Transverse colon (tissue), 4 donors: ENCODE data around the gene AIFM1. TPM values are rescaled to one million over a fixed set of nuclear protein-coding genes. Genes with fewer than 3 reads are reported as not detected.

Experiments used
- DNase-seq: peaks from one replicate; pipeline ENCODE4 v3.0.0-alpha.2; 2019
- H3K27ac ChIP-seq, 4 donors: fragments of 200-600 bp; sonication (generic); 2 replicates each; pipeline ENCODE4 v1.5.1; 2016 to 2018; ENCODE audit warnings: inconsistent platforms in 4 of 4
- H3K27me3 ChIP-seq: fragments of 200-600 bp; sonication (generic); 2 replicates; pipeline ENCODE4 v1.5.1; 2017; ENCODE audit warnings: inconsistent platforms
- H3K36me3 ChIP-seq, 4 donors: fragments of 200-600 bp; sonication (generic); 2 replicates each; pipeline ENCODE4 v1.5.1; 2017 to 2019; ENCODE audit warnings: inconsistent platforms in 4 of 4
- H3K4me1 ChIP-seq, 4 donors: fragments of 200-600 bp; sonication (generic); 2 replicates each; pipeline ENCODE4 v1.5.1; 2017 to 2020; ENCODE audit warnings: inconsistent platforms in 4 of 4
- H3K4me3 ChIP-seq, 4 donors: fragments of 200-600 bp; sonication (generic); 1 replicate in 1 of 4; 2 replicates in 3 of 4; pipeline versions ENCODE4 v1.5.1 to v1.6.1; 2017 to 2019; ENCODE audit warnings: inconsistent platforms in 4 of 4
- H3K9me3 ChIP-seq, 2 donors: fragments of 200-600 bp; sonication (generic); 2 replicates each; pipeline ENCODE4 v1.5.1; 2017 to 2019; ENCODE audit warnings: inconsistent platforms in 2 of 2
- EP300 ChIP-seq: sonication (generic); formaldehyde crosslinking; IDR thresholded peaks from one replicate; pipeline ENCODE4 v1.6.1; 2017; ENCODE audit warnings: antibody characterized with exemption, low read depth
- POLR2A ChIP-seq: fragments of 450-650 bp; IDR thresholded peaks from one replicate; pipeline ENCODE4 v1.6.1; 2016; ENCODE audit warnings: antibody characterized with exemption, mild to moderate bottlenecking, moderate library complexity
- POLR2AphosphoS5 ChIP-seq, 3 donors: sonication (generic); formaldehyde crosslinking; IDR thresholded peaks; one replicate each; pipeline ENCODE4 v1.6.1; 2016; ENCODE audit warnings: antibody characterized with exemption in 3 of 3
- whole genome bisulfite sequencing, 2 donors: methylation state at CpG; one replicate each; pipeline ENCODE4 v1.1.5; 2018; ENCODE audit warnings: low coverage in 1 of 2; 5-methylcytosine and 5-hydroxymethylcytosine counted together
- in situ Hi-C, 4 donors: fragments of 200-750 bp; cut with MboI; loops; one replicate each; pipeline versions ENCODE4 v1.15.0 to v1.15.1; 2017; ENCODE audit warnings: low sequenced_read_pairs in 3 of 4, low pct_ligation_motif_present in 1 of 4, low pct_unique_long_range_greater_than_20kb in 1 of 4
- intact Hi-C: fragments of 100-400 bp; cut with DNase I; formaldehyde crosslinking; loops from one replicate; pipeline ENCODE4 v1.15.1; 2023; ENCODE audit warnings: low total_unique reads
- total RNA-seq, 4 donors: library from RNA; depleted of rRNA; stranded (reverse); fragments of >200 nt; gene quantifications; one replicate each; pipeline ENCODE4 v1.1.0, GENCODE V29; 2016
- TF ChIP-seq, protein P1 (sequence below), 5 experiments: fragments of 200-600 bp in 3 of 5; fragments of 450-650 bp in 2 of 5; sonication (generic) in 3 of 5; IDR thresholded peaks; 1 replicate in 2 of 5; 2 replicates in 3 of 5; pipeline ENCODE4 v1.5.1; 2016 to 2017; ENCODE audit warnings: antibody characterized with exemption in 5 of 5, inconsistent platforms in 3 of 5, mild to moderate bottlenecking in 2 of 5, moderate library complexity in 1 of 5

Gene AIFM1
- total RNA-seq, 4 donors from 2014 or later: 5.6 to 39.5 (median 28.1) TPM

DNA sequence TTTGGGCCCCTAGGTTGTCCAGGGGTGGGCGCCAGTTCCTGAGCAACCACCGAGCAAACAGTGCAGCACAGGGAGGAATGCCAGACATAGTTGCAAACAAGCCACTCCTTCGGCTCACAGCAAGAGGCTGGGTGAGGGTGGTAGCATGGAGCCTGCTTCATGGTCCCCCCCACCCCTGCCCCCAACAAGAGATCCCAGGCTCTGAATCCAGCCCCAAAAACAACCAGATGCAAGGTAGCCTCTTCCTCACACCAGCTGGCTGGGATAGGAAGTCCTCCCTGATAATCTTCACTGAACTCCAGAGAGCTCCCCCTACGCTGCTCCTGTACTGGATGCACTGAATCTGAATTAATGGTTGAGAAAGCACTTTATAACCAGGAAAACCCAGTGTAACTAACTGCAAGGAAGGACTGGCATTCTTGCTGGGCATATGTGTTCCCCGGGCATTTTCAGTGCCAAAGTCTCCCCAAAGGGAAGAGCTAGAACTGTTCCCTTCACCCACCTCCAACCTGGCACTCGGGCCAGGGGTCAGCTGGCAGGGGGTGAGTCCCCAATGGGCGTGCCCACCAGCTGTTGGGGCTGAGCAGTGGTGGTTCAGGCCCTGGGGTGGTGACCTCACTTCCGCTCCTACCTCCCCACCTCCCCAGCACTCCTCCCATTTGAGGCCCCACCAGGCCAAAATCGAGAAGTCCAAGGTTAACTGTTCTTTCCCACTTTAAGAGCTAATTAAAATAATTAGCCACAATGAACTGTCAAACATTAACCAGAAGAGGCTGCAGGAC, 56.8 kb downstream of the AIFM1 start:
- in situ Hi-C loops: no loop called here
- DNase-seq: peak; percentile 73
- 42% methylated on average over 9 of the region's 9 CpGs; no CpG with 5 or more reads in 1 of the 2 donors for WGBS, 2 donors
- no peaks in the 10 kb centered on the region for H3K27me3 ChIP-seq
- no peaks in the 10 kb centered on the region for H3K9me3 ChIP-seq
- no peak for TF ChIP-seq EP300
- TF ChIP-seq, protein P1, sequence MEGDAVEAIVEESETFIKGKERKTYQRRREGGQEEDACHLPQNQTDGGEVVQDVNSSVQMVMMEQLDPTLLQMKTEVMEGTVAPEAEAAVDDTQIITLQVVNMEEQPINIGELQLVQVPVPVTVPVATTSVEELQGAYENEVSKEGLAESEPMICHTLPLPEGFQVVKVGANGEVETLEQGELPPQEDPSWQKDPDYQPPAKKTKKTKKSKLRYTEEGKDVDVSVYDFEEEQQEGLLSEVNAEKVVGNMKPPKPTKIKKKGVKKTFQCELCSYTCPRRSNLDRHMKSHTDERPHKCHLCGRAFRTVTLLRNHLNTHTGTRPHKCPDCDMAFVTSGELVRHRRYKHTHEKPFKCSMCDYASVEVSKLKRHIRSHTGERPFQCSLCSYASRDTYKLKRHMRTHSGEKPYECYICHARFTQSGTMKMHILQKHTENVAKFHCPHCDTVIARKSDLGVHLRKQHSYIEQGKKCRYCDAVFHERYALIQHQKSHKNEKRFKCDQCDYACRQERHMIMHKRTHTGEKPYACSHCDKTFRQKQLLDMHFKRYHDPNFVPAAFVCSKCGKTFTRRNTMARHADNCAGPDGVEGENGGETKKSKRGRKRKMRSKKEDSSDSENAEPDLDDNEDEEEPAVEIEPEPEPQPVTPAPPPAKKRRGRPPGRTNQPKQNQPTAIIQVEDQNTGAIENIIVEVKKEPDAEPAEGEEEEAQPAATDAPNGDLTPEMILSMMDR (IDR thresholded peaks at IDR 0.05): no peak
- no peak for TF ChIP-seq POLR2AphosphoS5 (IDR thresholded peaks at IDR 0.05)
- TF ChIP-seq POLR2A: no peak
- peak overlapping the region; percentile 65 to 88 (median 78) for H3K4me3 ChIP-seq
- H3K4me1 ChIP-seq: peaks cover 6 to 37% (median 8%) of the 10 kb centered on the region in 4 donors
- intact Hi-C loops: no loop called here
- peak overlapping the region; percentile 93 to 99 (median 96) for H3K27ac ChIP-seq
- no peaks in the 10 kb centered on the region for H3K36me3 ChIP-seq

DNA sequence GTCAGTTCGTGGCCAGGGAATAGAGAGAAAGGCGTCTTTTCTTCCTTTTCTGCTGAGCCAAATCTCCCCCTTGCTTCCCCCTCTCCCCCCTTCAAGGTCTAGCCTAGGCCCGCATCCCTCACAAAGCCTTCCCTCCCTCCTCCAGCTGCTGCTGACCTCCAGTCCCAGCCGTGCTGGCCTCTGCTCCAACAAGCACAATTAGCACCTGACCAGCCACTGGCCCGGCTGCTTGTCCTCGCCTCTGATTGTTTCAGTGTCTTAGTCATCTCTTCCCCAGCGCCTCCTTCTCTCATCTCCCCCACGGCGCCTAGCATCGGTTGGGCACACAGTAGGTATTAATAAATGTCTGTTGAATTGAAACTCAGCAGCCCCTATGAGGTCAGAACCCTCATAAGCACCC, 59.6 kb downstream of the AIFM1 start:
- no peaks in the 10 kb centered on the region for H3K27me3 ChIP-seq
- no peak for DNase-seq
- H3K27ac ChIP-seq: no peak overlapping the region
- TF ChIP-seq, protein P1 (IDR thresholded peaks at IDR 0.05): no peak
- no peak for TF ChIP-seq EP300
- WGBS, 2 donors: 53% methylated on average over 10 of the region's 10 CpGs; no CpG with 5 or more reads in 1 of the 2 donors
- in situ Hi-C loops (no loop called here), intact Hi-C loops (no loop called here)
- H3K36me3 ChIP-seq: no peaks in the 10 kb centered on the region
- H3K4me1 ChIP-seq: peaks cover 6 to 31% (median 8%) of the 10 kb centered on the region in 4 donors
- H3K9me3 ChIP-seq: no peaks in the 10 kb centered on the region
- H3K4me3 ChIP-seq: no peak overlapping the region

DNA sequence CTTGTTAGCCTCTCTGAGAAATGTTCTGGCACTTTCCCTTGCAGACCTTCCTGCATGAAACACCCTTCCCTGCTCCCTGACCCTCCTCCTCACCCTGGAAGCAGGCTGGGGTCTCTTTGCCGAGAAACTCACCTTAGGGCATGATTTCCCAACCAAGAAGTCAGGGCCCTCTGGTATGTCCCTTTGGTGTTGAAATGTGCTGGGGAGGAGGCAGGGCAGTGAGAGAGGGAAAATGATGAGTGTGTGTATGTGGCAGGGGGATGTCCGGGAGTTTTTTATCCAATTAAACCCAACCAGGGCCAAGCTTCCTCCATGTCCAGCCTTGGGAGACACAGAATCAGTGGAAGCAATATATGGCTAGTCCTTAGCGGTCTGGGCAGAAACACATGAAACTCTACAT, 60.4 kb downstream of the AIFM1 start:
- peaks cover 6 to 37% (median 9%) of the 10 kb centered on the region in 4 donors for H3K4me1 ChIP-seq
- no peak overlapping the region for H3K4me3 ChIP-seq
- no peaks in the 10 kb centered on the region for H3K36me3 ChIP-seq
- TF ChIP-seq POLR2AphosphoS5 (IDR thresholded peaks at IDR 0.05) (no peak), POLR2A (no peak), EP300 (no peak)
- TF ChIP-seq, protein P1 (IDR thresholded peaks at IDR 0.05): no peak
- no peaks in the 10 kb centered on the region for H3K9me3 ChIP-seq
- no peak overlapping the region for H3K27ac ChIP-seq
- WGBS, 2 donors: 77 to 92% methylated on average over 2 to 3 of the region's 3 CpGs
- H3K27me3 ChIP-seq: no peaks in the 10 kb centered on the region
- intact Hi-C loops: no loop called here
- in situ Hi-C loops: no loop called here
- no peak for DNase-seq

DNA sequence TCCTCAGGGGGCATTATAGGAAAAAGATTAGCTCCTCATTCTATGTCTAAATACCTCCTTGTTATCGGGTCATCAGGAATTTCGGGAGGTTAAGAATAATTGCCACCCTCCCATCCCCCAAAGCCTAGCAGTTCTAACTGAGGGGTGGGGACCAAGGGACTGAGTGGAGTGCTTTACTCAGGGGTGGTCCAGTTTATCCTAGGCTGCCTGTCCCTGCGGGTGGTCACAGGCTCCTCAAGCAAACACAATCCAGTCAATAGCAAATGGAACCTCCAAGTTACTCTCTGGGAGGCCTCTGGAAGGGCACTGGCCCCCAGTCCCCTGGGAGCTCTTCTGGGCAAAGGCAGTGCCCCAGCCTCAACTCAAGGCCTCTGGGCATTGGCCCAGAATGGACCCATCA, 62.0 kb downstream of the AIFM1 start:
- 79% methylated on average over 3 of the region's 3 CpGs; no CpG with 5 or more reads in 1 of the 2 donors for WGBS, 2 donors
- TF ChIP-seq EP300 (no peak), POLR2AphosphoS5 (IDR thresholded peaks at IDR 0.05) (no peak), POLR2A (no peak)
- TF ChIP-seq, protein P1 (IDR thresholded peaks at IDR 0.05): no peak
- in situ Hi-C loops: no loop called here
- H3K4me1 ChIP-seq: peaks cover 9 to 50% (median 15%) of the 10 kb centered on the region in 4 donors
- no peak overlapping the region for H3K27ac ChIP-seq
- no peaks in the 10 kb centered on the region for H3K9me3 ChIP-seq
- H3K36me3 ChIP-seq: no peaks in the 10 kb centered on the region
- no peak overlapping the region for H3K4me3 ChIP-seq
- DNase-seq: no peak
- intact Hi-C loops: no loop called here
- no peaks in the 10 kb centered on the region for H3K27me3 ChIP-seq
